ENCODE measurements around the gene AVL9. TPM values are rescaled to one million over a fixed set of nuclear protein-coding genes. Genes with fewer than 3 reads are reported as not detected.
"Not testable (repeated sequence)": the region's sequence is repeated elsewhere in the genome, so short reads cannot be mapped to it uniquely, and the experiment has no call there.

AVL9 gene
- total RNA-seq, 1 donor from 2014 or later: 11.8 TPM

DNA sequence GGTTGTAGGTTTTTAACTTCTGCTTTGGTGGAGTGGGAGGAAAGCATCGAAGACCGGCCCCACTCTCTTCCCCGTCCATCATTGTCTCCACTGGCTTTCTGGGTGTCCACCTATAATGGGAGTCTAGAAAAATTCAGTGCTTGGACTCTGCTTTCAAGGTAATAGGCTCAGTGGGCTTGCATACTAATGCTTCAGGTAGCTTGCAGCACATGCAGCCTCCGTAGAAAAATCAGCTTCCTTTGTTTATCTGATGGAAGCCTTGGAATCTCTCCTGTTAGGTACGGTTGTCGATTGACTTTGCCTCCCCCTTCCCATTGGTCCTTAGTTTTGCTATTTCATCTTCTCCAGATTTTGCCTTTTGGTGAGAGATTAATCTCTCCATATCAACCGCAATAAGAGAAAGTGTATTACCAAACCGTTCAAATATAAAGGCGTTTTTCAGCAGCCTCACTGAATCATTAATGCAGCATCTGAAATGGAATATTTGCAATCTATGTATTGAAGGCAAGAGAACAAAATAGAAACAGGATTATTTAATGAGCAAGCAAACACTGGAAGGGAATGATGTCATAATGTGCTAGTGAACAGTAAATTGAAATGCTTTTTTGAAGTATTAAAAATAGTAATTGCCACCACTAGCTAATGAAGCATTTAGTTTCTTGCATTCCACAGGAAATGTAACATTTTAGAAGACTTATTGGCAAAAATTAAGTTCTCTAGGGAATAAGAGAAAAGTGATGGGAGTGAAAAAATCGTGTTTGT is 944 bp downstream of the AVL9 start:
- intact Hi-C loops (cut with micrococcal nuclease): loop anchor here (10.0 kb wide), 1 partner anchor 89 kb away; no protein-coding TSS in a partner anchor
- Histone ChIP-seq H3K27ac (replicated peaks) (peak overlapping the region; percentile 98), H3K4me1 (peaks cover 45% of the 10 kb centered on the region), H3K27me3 (ENCODE audit: low read depth) (no peaks in the 10 kb centered on the region), H3K9me3 (replicated peaks) (peaks cover 5% of the 10 kb centered on the region), H3K36me3 (no peaks in the 10 kb centered on the region), H3K4me3 (peak overlapping the region; percentile 99)
- no peak for DNase-seq
- no peak for TF ChIP-seq CTCF (IDR thresholded peaks at IDR 0.05; ENCODE audit: borderline replicate concordance)

GRCh38 chr7:32499755-32500154 is 4.5 kb downstream of the AVL9 start:
- not testable (repeated sequence) for H3K4me3 ChIP-seq; H3K27me3 ChIP-seq (ENCODE audit: low read depth); H3K9me3 ChIP-seq (replicated peaks); H3K27ac ChIP-seq (replicated peaks); H3K36me3 ChIP-seq; DNase-seq
- H3K4me1 ChIP-seq: peaks cover 67% of the 10 kb centered on the region
- intact Hi-C loops (cut with micrococcal nuclease): loop anchor here (10.0 kb wide), 1 partner anchor 85 kb away; no protein-coding TSS in a partner anchor

DNA sequence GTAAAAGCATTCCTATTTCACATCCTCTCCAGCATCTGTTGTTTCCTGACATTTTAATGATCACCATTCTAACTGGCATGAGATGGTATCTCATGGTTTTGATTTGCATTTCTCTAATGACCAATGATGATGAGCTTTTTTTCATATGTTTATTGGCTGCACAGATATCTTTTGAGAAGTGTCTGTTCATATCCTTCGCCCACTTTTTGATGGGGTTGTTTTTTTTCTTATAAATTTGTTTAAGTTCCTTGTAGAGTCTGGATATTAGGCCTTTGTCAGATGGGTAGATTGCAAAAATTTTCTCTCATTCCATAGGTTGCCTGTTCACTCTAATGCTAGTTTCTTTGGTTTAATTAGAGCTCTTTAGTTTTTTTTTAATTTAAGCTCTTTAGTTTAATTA is 4.9 kb downstream of the AVL9 start:
- H3K9me3 ChIP-seq (replicated peaks); DNase-seq; H3K27me3 ChIP-seq (ENCODE audit: low read depth); H3K27ac ChIP-seq (replicated peaks); H3K4me3 ChIP-seq; H3K36me3 ChIP-seq; intact Hi-C loops (cut with micrococcal nuclease): not testable (repeated sequence)
- H3K4me1 ChIP-seq: peaks cover 64% of the 10 kb centered on the region

DNA sequence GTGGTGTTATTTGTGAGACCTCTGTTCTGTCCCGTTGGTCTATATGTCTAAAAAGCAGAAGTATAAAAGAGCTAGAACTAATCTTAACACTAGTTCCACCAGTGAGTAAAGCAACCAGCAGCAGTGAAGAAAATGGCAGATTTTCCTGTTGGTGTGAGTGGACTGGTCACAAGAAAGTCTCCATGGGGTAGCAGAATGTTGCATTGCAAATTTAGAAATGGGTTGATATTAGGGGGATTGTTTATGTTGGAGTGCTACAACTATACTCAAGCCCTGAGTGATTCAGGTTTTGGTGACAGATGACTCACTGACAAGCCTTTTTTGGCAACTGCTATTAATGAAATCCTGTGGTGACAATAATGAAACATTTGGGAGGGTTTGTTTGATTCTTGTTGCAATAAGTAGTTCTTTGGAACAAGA is 5.6 kb downstream of the AVL9 start:
- Histone ChIP-seq H3K4me1 (peaks cover 61% of the 10 kb centered on the region), H3K27ac (replicated peaks) (peak overlapping the region; percentile 58), H3K9me3 (replicated peaks) (peaks cover 5% of the 10 kb centered on the region), H3K4me3 (no peak overlapping the region), H3K27me3 (ENCODE audit: low read depth) (no peaks in the 10 kb centered on the region), H3K36me3 (no peaks in the 10 kb centered on the region)
- intact Hi-C loops (cut with micrococcal nuclease): no loop called here
- TF ChIP-seq CTCF (IDR thresholded peaks at IDR 0.05; ENCODE audit: borderline replicate concordance): no peak
- DNase-seq: no peak

DNA sequence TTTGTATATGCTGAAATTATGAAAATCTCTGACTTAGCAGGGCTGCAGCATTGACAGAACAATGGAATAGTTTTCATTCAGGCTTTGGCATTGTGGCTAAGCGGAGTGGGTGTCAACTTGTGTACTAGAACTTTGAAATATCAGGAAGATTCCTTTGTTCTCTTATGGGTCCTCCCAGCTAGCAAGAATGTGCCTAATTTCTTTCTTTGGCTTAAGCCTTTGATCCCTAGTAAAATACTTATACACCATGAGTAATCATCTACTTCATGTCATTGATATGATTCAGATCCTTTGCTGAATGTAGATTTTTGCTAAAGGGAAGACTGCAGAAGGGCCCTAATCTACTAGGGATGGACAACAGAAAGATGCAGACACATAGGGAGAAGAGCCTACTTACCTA is 6.2 kb downstream of the AVL9 start:
- H3K4me3 ChIP-seq: no peak overlapping the region
- TF ChIP-seq CTCF (IDR thresholded peaks at IDR 0.05; ENCODE audit: borderline replicate concordance): no peak
- H3K9me3 ChIP-seq (replicated peaks): peaks cover 5% of the 10 kb centered on the region
- DNase-seq: no peak
- no peaks in the 10 kb centered on the region for H3K27me3 ChIP-seq (ENCODE audit: low read depth)
- H3K36me3 ChIP-seq: no peaks in the 10 kb centered on the region
- intact Hi-C loops (cut with micrococcal nuclease): no loop called here
- peak overlapping the region; percentile 58 for H3K27ac ChIP-seq (replicated peaks)
- H3K4me1 ChIP-seq: peaks cover 61% of the 10 kb centered on the region

GRCh38 chr7:32502728-32503127 is 7.4 kb downstream of the AVL9 start:
- H3K27ac ChIP-seq (replicated peaks): no peak overlapping the region

More at GRCh38 chr7:32502728-32503127, 7.4 kb downstream of the AVL9 start:
- Histone ChIP-seq H3K36me3 (no peaks in the 10 kb centered on the region), H3K4me3 (no peak overlapping the region), H3K9me3 (replicated peaks) (peaks cover 5% of the 10 kb centered on the region), H3K4me1 (peaks cover 52% of the 10 kb centered on the region), H3K27me3 (ENCODE audit: low read depth) (no peaks in the 10 kb centered on the region)
- no peak for DNase-seq
- intact Hi-C loops (cut with micrococcal nuclease): no loop called here
- no peak for TF ChIP-seq CTCF (IDR thresholded peaks at IDR 0.05; ENCODE audit: borderline replicate concordance)
